K562 (cell line): ENCODE data around the gene AAR2. TPM values are rescaled to one million over a fixed set of nuclear protein-coding genes. Genes with fewer than 3 reads are reported as not detected.
A peak's percentile ranks its signal among the peaks of the same experiment; 100 is the strongest.

Experiments
- ATAC-seq: fragments of 200-7000 bp; cut with Tn5 transposase; 3 replicates; pipeline ENCODE4 v1.9.1; 2020; ENCODE audit warnings: moderate library complexity
- BruUV-seq: library from RNA; stranded (reverse); fragments of 400-500 nt; replicated peaks from 2 replicates; lab custom pipeline; 2021; lab: Mats Ljungman, UMichigan
- CTCF ChIA-PET: fragments of 300-600 bp; formaldehyde crosslinking; extraction: SDS; loops from one replicate; lab custom pipeline; 2021; ENCODE audit warnings: low intra/inter-chr PET ratio; lab: Yijun Ruan, JAX
- POLR2A ChIA-PET: fragments of 300-600, 350-650 bp; sonication (Branson Sonifier 250); formaldehyde crosslinking; extraction: SDS; loops from one replicate; lab custom pipeline; 2021; ENCODE audit warnings: antibody characterized with exemption, inconsistent platforms; lab: Yijun Ruan, JAX
- DNase-seq, 4 experiments: peaks; one replicate each; pipeline versions ENCODE4 v3.0.0 to v3.0.0-alpha.2; 2011 to 2018; ENCODE audit warnings: low spot score in 3 of 4, mixed read lengths in 3 of 4; ENCODE audit errors: extremely low read depth in 1 of 4
- FAIRE-seq: peaks from 2 replicates; lab custom pipeline; 2011; peaks lifted over from hg19 to GRCh38; lab: Jason Lieb, UNC
- H2AFZ ChIP-seq: 2 replicates; pipeline ENCODE4 v1.6.0; 2011; ENCODE audit warnings: low read depth, low read length, control low read depth, inconsistent platforms
- H3K27ac ChIP-seq: fragments of 200-600 bp; 3 replicates; pipeline ENCODE4 v1.8.0; 2011; ENCODE audit warnings: low read depth, mild to moderate bottlenecking, control low read depth, inconsistent platforms, low read length, moderate library complexity, mixed read lengths; ENCODE audit errors: extremely low read depth
- H3K27me3 ChIP-seq, 2 experiments: fragments of 300-600 bp in 1 of 2; 2 replicates in 1 of 2; 3 replicates in 1 of 2; pipeline versions ENCODE4 v1.6.0 to v1.8.0; 2011; ENCODE audit warnings: inconsistent platforms in 2 of 2, low read length in 2 of 2, mild to moderate bottlenecking in 1 of 2, mixed read lengths in 1 of 2, moderate library complexity in 1 of 2; ENCODE audit not compliant: control insufficient read depth in 2 of 2, insufficient read depth in 2 of 2
- H3K36me3 ChIP-seq: fragments of 300-600 bp; 3 replicates; pipeline ENCODE4 v1.8.0; 2011; ENCODE audit warnings: mild to moderate bottlenecking, low read length, inconsistent platforms; ENCODE audit not compliant: control insufficient read depth, insufficient read depth
- H3K4me1 ChIP-seq, 2 experiments: fragments of 200-600 bp in 1 of 2; replicated peaks in 1 of 2; 2 replicates in 1 of 2; 3 replicates in 1 of 2; pipeline versions ENCODE4 v1.5.1 to v1.8.0; 2011; ENCODE audit warnings: inconsistent platforms in 2 of 2, low read length in 2 of 2, mild to moderate bottlenecking in 1 of 2, mixed read lengths in 1 of 2, moderate library complexity in 1 of 2; ENCODE audit not compliant: control insufficient read depth in 2 of 2, insufficient read depth in 2 of 2
- H3K4me2 ChIP-seq: 2 replicates; pipeline ENCODE4 v1.6.1; 2011; ENCODE audit warnings: low read length, control low read depth, inconsistent platforms, mixed read lengths; ENCODE audit not compliant: insufficient read depth
- H3K4me3 ChIP-seq: fragments of 200-600 bp; sonication (generic), shearing (Covaris generic); 2 replicates; pipeline ENCODE4 v1.5.1; 2016; ENCODE audit warnings: control low read depth, inconsistent platforms
- H3K79me2 ChIP-seq: fragments of 200-600 bp; 3 replicates; pipeline ENCODE4 v1.8.0; 2011; ENCODE audit warnings: low read length, inconsistent platforms; ENCODE audit not compliant: control insufficient read depth, insufficient read depth
- H3K9ac ChIP-seq, 2 experiments: 2 replicates each; pipeline versions ENCODE4 v1.6.0 to v1.6.1; 2011; ENCODE audit warnings: low read depth in 2 of 2, low read length in 2 of 2, control low read depth in 1 of 2, inconsistent platforms in 1 of 2, mild to moderate bottlenecking in 1 of 2, mixed read lengths in 1 of 2; ENCODE audit not compliant: insufficient read depth in 1 of 2
- H3K9me1 ChIP-seq: one replicate; pipeline ENCODE4 v1.6.0; 2011; ENCODE audit warnings: inconsistent platforms, mild to moderate bottlenecking, low read length, moderate library complexity; ENCODE audit not compliant: control insufficient read depth, insufficient read depth
- H3K9me3 ChIP-seq: replicated peaks from 2 replicates; pipeline ENCODE4 v1.5.1; 2011; ENCODE audit warnings: low read depth, low read length, inconsistent platforms; ENCODE audit not compliant: control insufficient read depth, insufficient read depth
- H4K20me1 ChIP-seq: replicated peaks from 2 replicates; pipeline ENCODE4 v1.6.1; 2011; ENCODE audit warnings: low read length, inconsistent platforms, mixed read lengths; ENCODE audit not compliant: control insufficient read depth, insufficient read depth
- NR2C1 ChIP-seq, 2 experiments: fragments of 450-650 bp; IDR thresholded peaks; 2 replicates each; pipeline ENCODE4 v1.6.1; 2017; ENCODE audit warnings: mild to moderate bottlenecking in 2 of 2, antibody characterized with exemption in 1 of 2, inconsistent platforms in 1 of 2, missing compliant biosample characterization in 1 of 2, missing genetic modification characterization in 1 of 2
- RFX1 ChIP-seq: fragments of 450-650 bp; IDR thresholded peaks from 2 replicates; pipeline ENCODE4 v1.6.1; 2016; ENCODE audit warnings: mild to moderate bottlenecking, moderate library complexity
- TCF7 ChIP-seq: sonication (generic); IDR thresholded peaks from 2 replicates; pipeline ENCODE4 v1.6.1; 2016; ENCODE audit warnings: antibody characterized with exemption, borderline replicate concordance
- ZNF75A ChIP-seq: fragments of 450-650 bp; formaldehyde crosslinking; IDR thresholded peaks from 2 replicates; pipeline ENCODE4 v1.4.0; 2020; ENCODE audit warnings: mild to moderate bottlenecking
- WGBS: fragments of 100-300 bp; shearing (Covaris generic); methylation state at CpG from one replicate; pipeline ENCODE4 v1.1.6; 2016; ENCODE audit warnings: low coverage, mixed read lengths; ENCODE audit not compliant: insufficient coverage; ENCODE audit errors: missing lambda C conversion rate; 5-methylcytosine and 5-hydroxymethylcytosine counted together
- in situ Hi-C: fragments of 300-500 bp; cut with MboI; formaldehyde crosslinking; loops from 4 replicates; pipeline ENCODE4 v1.15.0; 2018; ENCODE audit warnings: inconsistent platforms, mixed read lengths
- intact Hi-C: fragments of 100-400 bp; cut with micrococcal nuclease; formaldehyde crosslinking; loops from 2 replicates; pipeline ENCODE4 v1.14.2; 2022
- polyA plus RNA-seq, 8 experiments: library from polyadenylated mRNA; depleted of rRNA in 4 of 8; stranded (reverse) in 5 of 8; unstranded in 3 of 8; fragments of >200 nt; fragmentation: Nextera tagmentation in 2 of 8; fragmentation: Illumina TruSeq in 1 of 8; extraction: Ambion mirVana in 2 of 8; extraction: Trizol in 1 of 8; gene quantifications; 2 replicates each; pipeline versions ENCODE4 v1.2.1 to v1.2.3, GENCODE V29; 2011 to 2014; ENCODE audit warnings: inconsistent platforms in 1 of 8, missing spikeins in 1 of 8
- total RNA-seq, 7 experiments: library from RNA; depleted of rRNA in 6 of 7; stranded (reverse); fragments of >200 nt in 6 of 7; fragmentation: Illumina TruSeq in 2 of 7; extraction: Trizol in 2 of 7; gene quantifications; 2 replicates each; pipeline versions ENCODE4 v1.2.1 to v1.2.3, GENCODE V29; 2011 to 2021; ENCODE audit warnings: low replicate concordance in 1 of 7
- TF ChIP-seq, protein P1 (sequence below): fragments of 250-450 bp; sonication (Bioruptor Pico); IDR thresholded peaks from 2 replicates; pipeline ENCODE4 v1.4.0; 2020

AAR2 gene
- total and polyA plus RNA-seq, 9 of the 15 experiments (the other 6 are each of a cell fraction or from before 2014, with no cell fraction given): 6.5 to 36.2 (median 24.7) TPM

- TF ChIP-seq, protein P1, sequence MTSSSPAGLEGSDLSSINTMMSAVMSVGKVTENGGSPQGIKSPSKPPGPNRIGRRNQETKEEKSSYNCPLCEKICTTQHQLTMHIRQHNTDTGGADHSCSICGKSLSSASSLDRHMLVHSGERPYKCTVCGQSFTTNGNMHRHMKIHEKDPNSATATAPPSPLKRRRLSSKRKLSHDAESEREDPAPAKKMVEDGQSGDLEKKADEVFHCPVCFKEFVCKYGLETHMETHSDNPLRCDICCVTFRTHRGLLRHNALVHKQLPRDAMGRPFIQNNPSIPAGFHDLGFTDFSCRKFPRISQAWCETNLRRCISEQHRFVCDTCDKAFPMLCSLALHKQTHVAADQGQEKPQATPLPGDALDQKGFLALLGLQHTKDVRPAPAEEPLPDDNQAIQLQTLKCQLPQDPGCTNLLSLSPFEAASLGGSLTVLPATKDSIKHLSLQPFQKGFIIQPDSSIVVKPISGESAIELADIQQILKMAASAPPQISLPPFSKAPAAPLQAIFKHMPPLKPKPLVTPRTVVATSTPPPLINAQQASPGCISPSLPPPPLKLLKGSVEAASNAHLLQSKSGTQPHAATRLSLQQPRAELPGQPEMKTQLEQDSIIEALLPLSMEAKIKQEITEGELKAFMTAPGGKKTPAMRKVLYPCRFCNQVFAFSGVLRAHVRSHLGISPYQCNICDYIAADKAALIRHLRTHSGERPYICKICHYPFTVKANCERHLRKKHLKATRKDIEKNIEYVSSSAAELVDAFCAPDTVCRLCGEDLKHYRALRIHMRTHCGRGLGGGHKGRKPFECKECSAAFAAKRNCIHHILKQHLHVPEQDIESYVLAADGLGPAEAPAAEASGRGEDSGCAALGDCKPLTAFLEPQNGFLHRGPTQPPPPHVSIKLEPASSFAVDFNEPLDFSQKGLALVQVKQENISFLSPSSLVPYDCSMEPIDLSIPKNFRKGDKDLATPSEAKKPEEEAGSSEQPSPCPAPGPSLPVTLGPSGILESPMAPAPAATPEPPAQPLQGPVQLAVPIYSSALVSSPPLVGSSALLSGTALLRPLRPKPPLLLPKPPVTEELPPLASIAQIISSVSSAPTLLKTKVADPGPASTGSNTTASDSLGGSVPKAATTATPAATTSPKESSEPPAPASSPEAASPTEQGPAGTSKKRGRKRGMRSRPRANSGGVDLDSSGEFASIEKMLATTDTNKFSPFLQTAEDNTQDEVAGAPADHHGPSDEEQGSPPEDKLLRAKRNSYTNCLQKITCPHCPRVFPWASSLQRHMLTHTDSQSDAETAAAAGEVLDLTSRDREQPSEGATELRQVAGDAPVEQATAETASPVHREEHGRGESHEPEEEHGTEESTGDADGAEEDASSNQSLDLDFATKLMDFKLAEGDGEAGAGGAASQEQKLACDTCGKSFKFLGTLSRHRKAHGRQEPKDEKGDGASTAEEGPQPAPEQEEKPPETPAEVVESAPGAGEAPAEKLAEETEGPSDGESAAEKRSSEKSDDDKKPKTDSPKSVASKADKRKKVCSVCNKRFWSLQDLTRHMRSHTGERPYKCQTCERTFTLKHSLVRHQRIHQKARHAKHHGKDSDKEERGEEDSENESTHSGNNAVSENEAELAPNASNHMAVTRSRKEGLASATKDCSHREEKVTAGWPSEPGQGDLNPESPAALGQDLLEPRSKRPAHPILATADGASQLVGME (CRISPR knock-in tag): no peak
- peak; percentile 56 for TF ChIP-seq RFX1
Measured at GRCh38 chr20:36274181-36274841, 38.0 kb downstream of the AAR2 start (continued).

DNA sequence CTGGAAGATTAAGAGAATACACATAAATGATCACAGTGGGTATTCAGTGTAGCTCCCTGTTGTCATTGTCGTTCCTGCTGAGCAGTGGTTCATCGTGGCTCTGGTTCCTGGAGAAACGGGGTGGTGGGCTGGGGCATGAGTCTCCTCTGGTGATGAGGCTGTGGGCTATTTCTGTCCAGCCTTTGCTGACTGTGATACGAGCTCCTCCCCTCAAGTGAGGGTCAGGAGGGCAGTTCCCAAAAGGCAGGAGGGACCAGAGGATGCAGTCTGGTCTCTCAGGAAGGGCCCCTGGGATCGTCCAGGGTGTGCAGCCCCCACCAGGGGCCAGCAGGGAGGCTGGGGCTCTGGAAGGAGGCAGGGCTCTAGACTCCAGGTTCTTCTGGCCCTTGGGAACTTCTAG is 38.7 kb downstream of the AAR2 start:
- Histone ChIP-seq H3K4me2 (no peak overlapping the region), H3K27me3 (peaks cover 24 to 71% of the 10 kb centered on the region in 2 experiments), H3K9ac (no peak overlapping the region), H3K36me3 (no peaks in the 10 kb centered on the region), H3K4me3 (no peak overlapping the region), H3K27ac (no peak overlapping the region), H3K79me2 (no peaks in the 10 kb centered on the region), H3K9me3 (no peaks in the 10 kb centered on the region), H4K20me1 (0 out of 2 replicates have a peak, but pooled peaks cover 10% of the 10 kb centered on the region), H3K9me1 (no peaks in the 10 kb centered on the region), H2AFZ (no peak overlapping the region), H3K4me1 (peaks cover 0 to 3% of the 10 kb centered on the region in 2 experiments; a peak in 1 of 5 replicates)
- intact Hi-C loops (no loop called here), in situ Hi-C loops (no loop called here)
- FAIRE-seq: no peak
- POLR2A ChIA-PET: interaction anchor here (0.6 to 1.3 kb wide), 2 partner anchors 10 to 77 kb away, joined by 3 to 4 read pairs; no protein-coding TSS in a partner anchor
- CTCF ChIA-PET: no interaction called here
- no peak for DNase-seq
- WGBS: 0% methylated on average over 5 of the region's 5 CpGs
- no TSS peak for BruUV-seq
- no peak for TF ChIP-seq ZNF75A (CRISPR knock-in tag)
- no peak for TF ChIP-seq TCF7
- no peak for TF ChIP-seq NR2C1 (IDR thresholded peaks at IDR 0.05)
- TF ChIP-seq NR2C1 (tag; IDR thresholded peaks at IDR 0.05): 0 out of 2 replicates have a peak, but pooled peaks have one; percentile 0
- no peak for ATAC-seq
